GM23338 (cell line): ENCODE measurements around the gene UCP3. TPM values are rescaled to one million over a fixed set of nuclear protein-coding genes. Genes with fewer than 3 reads are reported as not detected.

Experiments
- ATAC-seq: fragments of 200-7000 bp; cut with Tn5 transposase; 3 replicates; pipeline ENCODE4 v1.9.1; 2020
- DNase-seq: peaks from one replicate; pipeline ENCODE4 v3.0.0-alpha.2; 2015; ENCODE audit warnings: low spot score
- H2AFZ ChIP-seq: fragments of 200-600 bp; sonication (generic); 2 replicates; pipeline ENCODE4 v1.8.0; 2016; ENCODE audit warnings: antibody characterized with exemption, mild to moderate bottlenecking, moderate library complexity
- H3F3A ChIP-seq: fragments of 200-600 bp; sonication (generic); replicated peaks from 2 replicates; pipeline ENCODE4 v1.8.0; 2017; ENCODE audit warnings: antibody characterized with exemption, mixed run types, low read depth
- H3K27ac ChIP-seq: fragments of 200-600 bp; sonication (generic); 2 replicates; pipeline ENCODE4 v1.6.1; 2016; ENCODE audit warnings: low read depth
- H3K27me3 ChIP-seq: fragments of 200-600 bp; sonication (generic); 2 replicates; pipeline ENCODE4 v1.8.0; 2016; ENCODE audit warnings: mild to moderate bottlenecking, mixed run types, moderate library complexity; ENCODE audit not compliant: insufficient read depth
- H3K36me3 ChIP-seq: fragments of 200-600 bp; sonication (generic); 2 replicates; pipeline ENCODE4 v1.8.0; 2016; ENCODE audit warnings: mild to moderate bottlenecking; ENCODE audit not compliant: insufficient read depth
- H3K4me1 ChIP-seq: fragments of 200-600 bp; sonication (generic); 2 replicates; pipeline ENCODE4 v1.8.0; 2016; ENCODE audit warnings: mild to moderate bottlenecking, moderate library complexity; ENCODE audit not compliant: insufficient read depth
- H3K4me2 ChIP-seq: fragments of 200-600 bp; sonication (generic); 2 replicates; pipeline ENCODE4 v1.7.1; 2017; ENCODE audit warnings: mixed run types
- H3K4me3 ChIP-seq: fragments of 200-600 bp; sonication (generic); 2 replicates; pipeline ENCODE4 v1.6.1; 2016; ENCODE audit warnings: mixed run types
- H3K79me2 ChIP-seq: fragments of 200-600 bp; sonication (generic); replicated peaks from 2 replicates; pipeline ENCODE4 v1.8.0; 2017; ENCODE audit warnings: mild to moderate bottlenecking; ENCODE audit not compliant: insufficient read depth
- H3K9me2 ChIP-seq: fragments of 200-600 bp; sonication (generic); 2 replicates; pipeline ENCODE4 v1.8.0; 2017; ENCODE audit not compliant: insufficient read depth
- H4K20me1 ChIP-seq: fragments of 200-600 bp; sonication (generic); replicated peaks from 2 replicates; pipeline ENCODE4 v1.8.0; 2017; ENCODE audit warnings: mild to moderate bottlenecking; ENCODE audit not compliant: insufficient read depth
- H3K27ac Mint-ChIP-seq: 2 replicates; pipeline ENCODE4 v1.8.0; 2020; ENCODE audit warnings: inconsistent platforms, mild to moderate bottlenecking, moderate library complexity, mixed read lengths
- H3K27me3 Mint-ChIP-seq: 3 replicates; pipeline ENCODE4 v1.8.0; 2022; ENCODE audit warnings: low read depth, mild to moderate bottlenecking, moderate library complexity, mixed read lengths, inconsistent platforms; ENCODE audit not compliant: insufficient read depth, poor library complexity
- H3K36me3 Mint-ChIP-seq: 3 replicates; pipeline ENCODE4 v1.8.0; 2021; ENCODE audit warnings: low read depth, mild to moderate bottlenecking, inconsistent platforms, moderate library complexity, mixed read lengths
- H3K4me1 Mint-ChIP-seq: 3 replicates; pipeline ENCODE4 v1.8.0; 2020; ENCODE audit warnings: mild to moderate bottlenecking, inconsistent platforms, mixed read lengths
- H3K4me3 Mint-ChIP-seq: 3 replicates; pipeline ENCODE4 v1.8.0; 2021; ENCODE audit warnings: moderate library complexity, mild to moderate bottlenecking, inconsistent platforms, mixed read lengths
- H3K9me3 Mint-ChIP-seq: 3 replicates; pipeline ENCODE4 v1.8.0; 2020; ENCODE audit warnings: moderate library complexity, mild to moderate bottlenecking, inconsistent platforms, mixed read lengths
- CREB1 ChIP-seq: fragments of 250-450 bp; sonication (Bioruptor Pico); IDR thresholded peaks from 2 replicates; pipeline ENCODE4 v1.5.0; 2020; ENCODE audit warnings: low read depth, mild to moderate bottlenecking, moderate library complexity
- EZH2 ChIP-seq: fragments of 200-600 bp; sonication (generic); IDR thresholded peaks from one replicate; pipeline ENCODE4 v1.8.0; 2017; ENCODE audit warnings: antibody characterized with exemption, mild to moderate bottlenecking, low read depth; ENCODE audit not compliant: unreplicated experiment
- EZH2phosphoT487 ChIP-seq: fragments of 200-600 bp; sonication (generic); IDR thresholded peaks from one replicate; pipeline ENCODE4 v1.8.1; 2018; ENCODE audit warnings: antibody characterized with exemption; ENCODE audit not compliant: unreplicated experiment
- JUNB ChIP-seq: IDR thresholded peaks from one replicate; pipeline ENCODE4 v1.6.1; 2016; ENCODE audit warnings: antibody characterized with exemption; ENCODE audit not compliant: unreplicated experiment
- REST ChIP-seq: IDR thresholded peaks from one replicate; pipeline ENCODE4 v1.6.1; 2018; ENCODE audit warnings: antibody characterized with exemption; ENCODE audit not compliant: unreplicated experiment
- STAT1 ChIP-seq: IDR thresholded peaks from one replicate; pipeline ENCODE4 v1.6.1; 2016; ENCODE audit warnings: antibody characterized with exemption; ENCODE audit not compliant: unreplicated experiment
- ZNF114 ChIP-seq: fragments of 250-450 bp; sonication (Bioruptor Pico); IDR thresholded peaks from 2 replicates; pipeline ENCODE4 v1.5.0; 2020; ENCODE audit warnings: mild to moderate bottlenecking, moderate library complexity
- ZNF331 ChIP-seq: fragments of 250-450 bp; sonication (Bioruptor Pico); IDR thresholded peaks from 2 replicates; pipeline ENCODE4 v1.5.0; 2020; ENCODE audit warnings: low read depth, mild to moderate bottlenecking, moderate library complexity
- polyA plus RNA-seq: library from polyadenylated mRNA; unstranded; fragments of >200 nt; fragmentation: Nextera tagmentation; extraction: Ambion mirVana; gene quantifications from 2 replicates; pipeline ENCODE4 v1.2.1, GENCODE V29; 2016
- total RNA-seq: library from RNA; depleted of rRNA; stranded (reverse); fragments of >200 nt; shearing (Covaris generic); gene quantifications from 2 replicates; pipeline ENCODE4 v1.2.3, GENCODE V29; 2014
- TF ChIP-seq, protein P1 (sequence below), 2 experiments: fragments of 200-600 bp in 1 of 2; sonication (generic) in 1 of 2; conservative IDR thresholded peaks; 2 replicates each; pipeline versions ENCODE4 v1.5.1 to v1.6.1; 2016 to 2017; ENCODE audit warnings: antibody characterized with exemption in 2 of 2, low read depth in 2 of 2, mild to moderate bottlenecking in 2 of 2, moderate library complexity in 1 of 2

UCP3 gene
- total and polyA plus RNA-seq, 2 experiments from 2014 or later: 0.21 to 0.40 TPM

- TF ChIP-seq EZH2 (no peak), JUNB (no peak), STAT1 (no peak), REST (no peak)
Measured at GRCh38 chr11:73969091-73969490, 39.8 kb downstream of the UCP3 start (continued).

DNA sequence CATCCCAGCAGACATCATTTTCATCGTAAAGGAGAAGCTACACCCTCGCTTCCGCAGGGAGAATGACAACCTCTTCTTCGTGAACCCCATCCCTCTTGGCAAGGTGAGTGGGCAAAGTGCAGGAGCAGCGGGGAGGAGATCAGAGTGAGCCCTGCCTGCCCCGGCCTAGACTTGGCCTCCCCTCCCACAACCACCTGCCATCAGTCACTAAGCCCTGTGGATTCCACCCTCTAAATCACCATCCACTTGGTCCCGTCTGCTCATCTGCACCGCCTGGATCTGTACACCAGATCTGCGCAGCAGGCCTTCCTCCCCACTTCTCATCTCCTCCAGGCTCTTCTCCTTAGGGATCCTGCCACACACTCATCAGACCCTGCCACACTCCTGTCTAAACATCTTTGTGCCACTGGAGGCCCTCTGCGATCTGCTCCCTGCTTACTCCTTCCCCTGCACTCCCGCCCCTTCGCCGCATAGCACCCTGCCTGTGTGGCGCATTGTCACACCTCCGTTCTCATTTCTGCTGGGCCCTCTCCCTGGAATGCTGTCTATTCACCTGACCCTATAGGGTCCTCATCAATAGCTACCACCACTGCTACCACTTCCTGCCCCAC, 40.4 kb downstream of the UCP3 start:
- Histone ChIP-seq H3K27me3 (no peaks in the 10 kb centered on the region), H4K20me1 (no peaks in the 10 kb centered on the region), H3K79me2 (no peaks in the 10 kb centered on the region), H3F3A (0 out of 2 replicates have a peak, but pooled peaks cover 8% of the 10 kb centered on the region), H2AFZ (no peak overlapping the region), H3K9me2 (no peaks in the 10 kb centered on the region), H3K36me3 (no peaks in the 10 kb centered on the region), H3K4me2 (no peak overlapping the region), H3K27ac (no peak overlapping the region), H3K4me3 (no peak overlapping the region), H3K4me1 (peaks cover 4% of the 10 kb centered on the region; the same call in 1 of the 2 replicates)
- peaks cover 15% of the 10 kb centered on the region for H3K27me3 Mint-ChIP-seq
- ATAC-seq (no peak), DNase-seq (no peak)
- no peak overlapping the region for H3K4me3 Mint-ChIP-seq
- no peak overlapping the region for H3K27ac Mint-ChIP-seq
- H3K36me3 Mint-ChIP-seq: peaks cover 2% of the 10 kb centered on the region; the same call in 1 of the 3 replicates
- no peaks in the 10 kb centered on the region; the same call in 2 of the 3 replicates for H3K9me3 Mint-ChIP-seq
- peaks cover 9% of the 10 kb centered on the region for H3K4me1 Mint-ChIP-seq
- TF ChIP-seq ZNF114 (no peak), EZH2 (no peak), JUNB (no peak), REST (no peak), CREB1 (no peak), ZNF331 (CRISPR knock-in tag) (no peak), STAT1 (no peak), EZH2phosphoT487 (no peak)
- TF ChIP-seq, protein P1, sequence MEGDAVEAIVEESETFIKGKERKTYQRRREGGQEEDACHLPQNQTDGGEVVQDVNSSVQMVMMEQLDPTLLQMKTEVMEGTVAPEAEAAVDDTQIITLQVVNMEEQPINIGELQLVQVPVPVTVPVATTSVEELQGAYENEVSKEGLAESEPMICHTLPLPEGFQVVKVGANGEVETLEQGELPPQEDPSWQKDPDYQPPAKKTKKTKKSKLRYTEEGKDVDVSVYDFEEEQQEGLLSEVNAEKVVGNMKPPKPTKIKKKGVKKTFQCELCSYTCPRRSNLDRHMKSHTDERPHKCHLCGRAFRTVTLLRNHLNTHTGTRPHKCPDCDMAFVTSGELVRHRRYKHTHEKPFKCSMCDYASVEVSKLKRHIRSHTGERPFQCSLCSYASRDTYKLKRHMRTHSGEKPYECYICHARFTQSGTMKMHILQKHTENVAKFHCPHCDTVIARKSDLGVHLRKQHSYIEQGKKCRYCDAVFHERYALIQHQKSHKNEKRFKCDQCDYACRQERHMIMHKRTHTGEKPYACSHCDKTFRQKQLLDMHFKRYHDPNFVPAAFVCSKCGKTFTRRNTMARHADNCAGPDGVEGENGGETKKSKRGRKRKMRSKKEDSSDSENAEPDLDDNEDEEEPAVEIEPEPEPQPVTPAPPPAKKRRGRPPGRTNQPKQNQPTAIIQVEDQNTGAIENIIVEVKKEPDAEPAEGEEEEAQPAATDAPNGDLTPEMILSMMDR (conservative IDR thresholded peaks at IDR 0.05; ENCODE audit: low read depth in 2 of 2): no peak
